ENCODE data around the gene KATNB1. TPM values are rescaled to one million over a fixed set of nuclear protein-coding genes. Genes with fewer than 3 reads are reported as not detected.
"Not testable (repeated sequence)": the region's sequence is repeated elsewhere in the genome, so short reads cannot be mapped to it uniquely, and the experiment has no call there.

Gene KATNB1
- total RNA-seq, 3 donors from 2014 or later, result 15.5 to 20.9 (median 17.0) TPM

GRCh38 chr16:57725976-57726375, 9.6 kb upstream of the KATNB1 start:
- Histone ChIP-seq H3K4me1 (no peaks in the 10 kb centered on the region), H3K27me3 (no peaks in the 10 kb centered on the region), H3K27ac (no peak overlapping the region), H3K36me3 (no peaks in the 10 kb centered on the region), H3K4me3 (no peak overlapping the region), H3K9me3 (no peaks in the 10 kb centered on the region)
- TF ChIP-seq POLR2A (IDR thresholded peaks at IDR 0.05), result no peak
- TF ChIP-seq POLR2AphosphoS5 (IDR thresholded peaks at IDR 0.05), result no peak
- no peak for TF ChIP-seq CTCF (IDR thresholded peaks at IDR 0.05)
- intact Hi-C loops (cut with DNase I; ENCODE audit: low total_unique reads), result no loop called here
- no peak for DNase-seq (ENCODE audit: low spot score in 2 of 2)

- H3K9me3 ChIP-seq, result no peaks in the 10 kb centered on the region
- intact Hi-C loops (cut with DNase I; ENCODE audit: low total_unique reads), result no loop called here
- H3K27ac ChIP-seq, result no peak overlapping the region
- H3K27me3 ChIP-seq, result no peaks in the 10 kb centered on the region
- H3K4me3 ChIP-seq, result no peak overlapping the region
- no peak for TF ChIP-seq POLR2AphosphoS5 (IDR thresholded peaks at IDR 0.05)
- TF ChIP-seq CTCF (IDR thresholded peaks at IDR 0.05), result no peak
- TF ChIP-seq POLR2A (IDR thresholded peaks at IDR 0.05), result no peak
- no peaks in the 10 kb centered on the region for H3K4me1 ChIP-seq
- no peak for DNase-seq (ENCODE audit: low spot score in 2 of 2)
- no peaks in the 10 kb centered on the region for H3K36me3 ChIP-seq
These were observed 9.1 kb upstream of the KATNB1 start for GRCh38 chr16:57726433-57726947.

- Histone ChIP-seq H3K27me3 (no peaks in the 10 kb centered on the region), H3K27ac (no peak overlapping the region), H3K4me1 (no peaks in the 10 kb centered on the region), H3K4me3 (no peak overlapping the region), H3K9me3 (no peaks in the 10 kb centered on the region), H3K36me3 (no peaks in the 10 kb centered on the region)
- intact Hi-C loops (cut with DNase I; ENCODE audit: low total_unique reads), result no loop called here
- TF ChIP-seq POLR2A (IDR thresholded peaks at IDR 0.05) (no peak), CTCF (IDR thresholded peaks at IDR 0.05) (no peak), POLR2AphosphoS5 (IDR thresholded peaks at IDR 0.05) (no peak)
- no peak for DNase-seq (ENCODE audit: low spot score in 2 of 2)
These were observed 8.0 kb upstream of the KATNB1 start for GRCh38 chr16:57727610-57728009.

- Histone ChIP-seq H3K4me3 (no peak overlapping the region), H3K27ac (no peak overlapping the region), H3K27me3 (no peaks in the 10 kb centered on the region), H3K4me1 (no peaks in the 10 kb centered on the region), H3K9me3 (no peaks in the 10 kb centered on the region), H3K36me3 (no peaks in the 10 kb centered on the region)
- intact Hi-C loops (cut with DNase I; ENCODE audit: low total_unique reads), result no loop called here
- TF ChIP-seq POLR2AphosphoS5 (IDR thresholded peaks at IDR 0.05) (no peak), POLR2A (IDR thresholded peaks at IDR 0.05) (no peak)
- no peak for DNase-seq (ENCODE audit: low spot score in 2 of 2)
These were observed 7.0 kb upstream of the KATNB1 start for GRCh38 chr16:57728336-57729181.

GRCh38 chr16:57729182-57729484, 6.4 kb upstream of the KATNB1 start:
- H3K9me3 ChIP-seq, result no peaks in the 10 kb centered on the region
- H3K4me3 ChIP-seq, result no peak overlapping the region
- H3K27ac ChIP-seq, result no peak overlapping the region
- no peak for DNase-seq (ENCODE audit: low spot score in 2 of 2)
- TF ChIP-seq CTCF (IDR thresholded peaks at IDR 0.05) (no peak), POLR2A (IDR thresholded peaks at IDR 0.05) (no peak), POLR2AphosphoS5 (IDR thresholded peaks at IDR 0.05) (no peak)
- H3K36me3 ChIP-seq, result no peaks in the 10 kb centered on the region
- H3K27me3 ChIP-seq, result no peaks in the 10 kb centered on the region
- no peaks in the 10 kb centered on the region for H3K4me1 ChIP-seq
- intact Hi-C loops (cut with DNase I; ENCODE audit: low total_unique reads), result no loop called here

GRCh38 chr16:57729852-57730251, 5.7 kb upstream of the KATNB1 start:
- intact Hi-C loops (cut with DNase I; ENCODE audit: low total_unique reads); DNase-seq (ENCODE audit: low spot score in 2 of 2): not testable (repeated sequence)

More at GRCh38 chr16:57729852-57730251, 5.7 kb upstream of the KATNB1 start:
- H3K27me3 ChIP-seq, H3K27ac ChIP-seq, H3K4me1 ChIP-seq, H3K36me3 ChIP-seq, H3K9me3 ChIP-seq, H3K4me3 ChIP-seq: not testable (repeated sequence)

All from breast epithelium (tissue), 4 donors.